GM19467 (cell line): Measurements from ENCODE around the gene PPP1R1B.

Source experiments
- ATAC-seq: cut with Tn5 transposase; IDR thresholded peaks from one replicate; pipeline ENCODE4 v1.9.1; 2021; ENCODE audit warnings: mild to moderate bottlenecking, moderate library complexity; ENCODE audit not compliant: unreplicated experiment

PPP1R1B gene

DNA sequence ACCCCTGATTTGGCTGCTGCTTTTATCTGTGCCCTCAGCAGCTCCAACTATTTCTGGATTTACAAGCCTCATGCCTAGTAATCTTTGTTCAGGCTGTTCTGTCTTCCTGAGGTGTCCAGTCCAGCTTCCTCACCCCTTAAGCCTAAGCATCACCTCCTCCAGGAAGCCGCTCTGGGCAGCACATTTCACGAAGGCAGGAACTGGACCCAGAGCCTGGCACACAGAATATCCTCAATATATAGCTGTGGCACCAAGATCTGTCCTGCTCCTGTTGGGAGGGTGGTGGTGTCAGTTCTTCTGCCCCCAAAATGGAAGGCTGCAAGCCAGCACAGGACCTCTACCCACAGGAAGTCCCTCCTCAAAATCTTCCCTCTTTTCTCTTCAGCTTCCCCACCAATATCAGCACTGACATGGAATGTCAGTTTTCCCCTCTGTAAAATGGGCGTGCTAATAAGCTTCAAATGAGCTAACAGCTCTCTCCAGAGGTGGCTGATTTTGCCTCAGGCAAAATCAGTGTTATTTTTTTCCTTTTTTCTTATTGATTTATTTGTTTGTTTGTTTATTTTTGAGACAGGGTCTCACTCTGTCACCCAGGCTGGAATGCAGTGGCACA is 12.1 kb upstream of the PPP1R1B start:
- ATAC-seq = no peak

- ATAC-seq = no peak
These were observed 11.3 kb upstream of the PPP1R1B start for GRCh38 chr17:39615434-39615833.

DNA sequence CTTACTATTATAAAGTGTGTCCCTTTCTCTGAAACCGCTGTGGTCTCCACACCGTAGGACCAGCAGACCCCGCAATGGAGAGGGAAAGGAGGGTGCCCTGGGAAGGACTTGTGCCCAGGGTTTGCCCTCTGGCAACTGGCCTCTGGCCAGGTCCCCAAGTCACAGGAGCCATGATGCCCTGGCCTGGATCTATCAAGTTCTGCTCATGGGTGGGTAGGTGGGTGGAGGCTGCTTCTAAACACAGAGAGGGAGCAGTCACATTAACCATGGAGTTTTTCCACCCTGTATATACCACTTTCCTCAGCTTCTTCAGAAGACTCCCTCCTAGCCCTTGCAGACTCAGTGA is 9.7 kb upstream of the PPP1R1B start:
- no peak for ATAC-seq

- ATAC-seq = no peak
These were observed 9.1 kb upstream of the PPP1R1B start for GRCh38 chr17:39617446-39618245.

DNA sequence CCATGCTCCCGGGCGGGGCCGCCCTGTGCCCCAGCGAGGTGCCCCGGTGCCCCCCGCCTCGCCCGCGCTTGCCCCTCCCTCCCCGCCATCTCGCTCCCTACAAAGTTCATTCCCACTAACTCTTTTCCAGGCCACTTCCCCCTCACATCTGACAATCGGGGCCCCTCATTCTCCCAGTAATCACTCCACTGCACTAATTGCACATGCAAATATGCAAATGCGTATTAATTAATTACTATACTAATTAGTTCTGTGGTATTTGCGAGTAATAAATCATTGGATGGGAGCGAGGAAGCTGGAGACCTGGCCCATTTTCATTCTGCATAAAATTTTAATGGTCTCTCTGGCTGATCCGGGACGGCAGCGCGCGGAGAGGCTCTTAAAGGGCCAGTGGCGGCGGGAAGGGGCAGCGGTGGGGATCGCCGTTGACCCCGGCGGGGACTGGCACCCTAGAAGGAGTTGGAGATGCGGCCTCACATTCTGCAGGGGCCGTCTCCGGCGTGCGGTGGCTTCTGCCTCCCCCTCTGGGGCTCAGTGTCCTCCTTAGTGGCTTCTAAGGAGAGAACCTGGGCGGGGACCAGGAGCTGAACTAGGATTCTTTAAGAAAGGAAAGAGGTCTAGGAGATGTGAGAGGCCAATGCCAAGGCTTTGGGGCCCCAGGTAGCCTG is 8.4 kb upstream of the PPP1R1B start:
- ATAC-seq = no peak

- no peak for ATAC-seq
These were observed 7.6 kb upstream of the PPP1R1B start for GRCh38 chr17:39618956-39619785.

- no peak for ATAC-seq
These were observed 7.0 kb upstream of the PPP1R1B start for GRCh38 chr17:39619786-39620101.

- ATAC-seq = peak; percentile 46
These were observed 5.0 kb upstream of the PPP1R1B start for GRCh38 chr17:39621523-39622379.

GRCh38 chr17:39622380-39623006 is 4.3 kb upstream of the PPP1R1B start:
- ATAC-seq = peak; percentile 12

- peak; percentile 49 for ATAC-seq
These were observed 3.3 kb upstream of the PPP1R1B start for GRCh38 chr17:39623356-39623950.

GRCh38 chr17:39624313-39624712 is 2.4 kb upstream of the PPP1R1B start:
- ATAC-seq = no peak

DNA sequence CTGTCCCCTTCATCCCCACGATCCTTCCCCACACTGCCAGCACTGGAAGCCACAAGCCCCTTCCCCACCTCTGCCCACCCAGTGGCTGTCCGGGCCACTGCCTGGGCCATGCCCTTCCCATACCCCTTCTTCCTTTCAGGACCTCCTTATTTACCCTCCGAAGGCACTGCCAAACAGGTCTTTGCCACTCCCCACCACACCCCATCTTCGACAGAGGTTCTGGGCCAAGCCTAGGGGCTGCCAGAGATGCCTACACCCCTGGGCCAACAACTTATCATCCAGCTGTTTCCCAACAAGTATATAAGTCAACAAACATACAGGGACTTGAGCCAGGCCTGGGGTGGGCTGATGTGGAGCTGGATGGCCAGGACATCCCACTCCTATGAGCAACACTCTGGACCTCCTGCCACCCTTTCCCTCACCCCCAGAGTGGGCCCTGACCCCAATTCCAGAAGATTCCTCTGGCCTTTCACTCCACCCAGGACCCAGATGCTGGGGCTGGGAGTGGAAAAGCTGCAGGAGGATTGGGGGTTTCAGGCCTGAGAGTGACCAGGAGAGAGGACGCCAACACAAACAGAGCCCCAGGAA is 1.5 kb upstream of the PPP1R1B start:
- no peak for ATAC-seq

GRCh38 chr17:39627047-39627711 is 427 bp downstream of the PPP1R1B start:
- ATAC-seq = no peak

- no peak for ATAC-seq
These were observed 1.2 kb downstream of the PPP1R1B start for GRCh38 chr17:39627712-39628516.

GRCh38 chr17:39628655-39629493 is 2.1 kb downstream of the PPP1R1B start:
- no peak for ATAC-seq

GRCh38 chr17:39629494-39629880 is 2.7 kb downstream of the PPP1R1B start:
- no peak for ATAC-seq

- no peak for ATAC-seq
These were observed 3.1 kb downstream of the PPP1R1B start for GRCh38 chr17:39629898-39630297.
